ENCODE results near the gene ARID5B.
"Not testable (repeated sequence)": the region's sequence is repeated elsewhere in the genome, so short reads cannot be mapped to it uniquely, and the experiment has no call there.

ARID5B gene

GRCh38 chr10:61867817-61868216 lies 33.7 kb upstream of the ARID5B start:
- H3K27me3 ChIP-seq (replicated peaks; ENCODE audit: control insufficient read depth, insufficient read depth, low read length); DNase-seq (ENCODE audit: low read depth); H3K9me3 ChIP-seq (ENCODE audit: control insufficient read depth, low read length); H3K4me3 ChIP-seq (ENCODE audit: low read length); H3K36me3 ChIP-seq (ENCODE audit: control insufficient read depth, insufficient read depth, low read length, severe bottlenecking); H3K4me1 ChIP-seq (ENCODE audit: control insufficient read depth, insufficient read depth, low read length); H3K9ac ChIP-seq (ENCODE audit: low read length): not testable (repeated sequence)

DNA sequence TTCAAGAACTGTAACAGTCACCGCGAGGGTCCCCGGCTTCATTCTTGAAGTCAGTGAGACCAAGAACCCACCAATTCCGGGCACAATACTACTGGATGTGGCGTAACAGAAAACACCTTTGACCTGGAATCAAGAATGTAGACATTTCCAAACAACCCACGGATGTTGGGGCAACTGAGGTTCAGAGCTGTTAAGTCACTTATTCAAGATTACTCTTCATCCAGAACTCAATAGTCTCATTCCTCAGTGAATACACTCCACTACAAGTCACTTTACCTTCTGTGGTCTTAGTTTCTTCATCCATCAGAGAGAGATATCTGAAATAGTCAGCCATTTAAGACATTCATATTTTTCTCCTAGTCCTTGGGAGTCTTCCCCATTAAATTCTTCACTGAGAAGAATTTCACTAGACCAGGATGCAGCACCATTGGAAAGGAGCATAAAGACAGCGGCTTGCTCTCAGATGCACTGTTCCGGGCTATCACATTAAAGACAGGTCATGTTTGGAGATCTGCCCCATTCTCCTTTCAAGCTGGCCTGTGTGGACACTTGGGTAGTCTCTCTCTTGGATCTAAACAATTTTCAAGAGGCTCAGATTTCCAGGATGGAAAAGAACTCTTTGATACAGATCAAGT lies 32.3 kb upstream of the ARID5B start:
- H3K9ac ChIP-seq (ENCODE audit: low read length), result peak overlapping the region; percentile 43
- no peak overlapping the region for H3K4me3 ChIP-seq (ENCODE audit: low read length)
- no peaks in the 10 kb centered on the region for H3K27me3 ChIP-seq (replicated peaks; ENCODE audit: control insufficient read depth, insufficient read depth, low read length)
- H3K9me3 ChIP-seq (ENCODE audit: control insufficient read depth, low read length), result no peaks in the 10 kb centered on the region
- no peaks in the 10 kb centered on the region for H3K36me3 ChIP-seq (ENCODE audit: control insufficient read depth, insufficient read depth, low read length, severe bottlenecking)
- DNase-seq (ENCODE audit: low read depth), result no peak
- H3K4me1 ChIP-seq (ENCODE audit: control insufficient read depth, insufficient read depth, low read length), result peaks cover 8% of the 10 kb centered on the region

DNA sequence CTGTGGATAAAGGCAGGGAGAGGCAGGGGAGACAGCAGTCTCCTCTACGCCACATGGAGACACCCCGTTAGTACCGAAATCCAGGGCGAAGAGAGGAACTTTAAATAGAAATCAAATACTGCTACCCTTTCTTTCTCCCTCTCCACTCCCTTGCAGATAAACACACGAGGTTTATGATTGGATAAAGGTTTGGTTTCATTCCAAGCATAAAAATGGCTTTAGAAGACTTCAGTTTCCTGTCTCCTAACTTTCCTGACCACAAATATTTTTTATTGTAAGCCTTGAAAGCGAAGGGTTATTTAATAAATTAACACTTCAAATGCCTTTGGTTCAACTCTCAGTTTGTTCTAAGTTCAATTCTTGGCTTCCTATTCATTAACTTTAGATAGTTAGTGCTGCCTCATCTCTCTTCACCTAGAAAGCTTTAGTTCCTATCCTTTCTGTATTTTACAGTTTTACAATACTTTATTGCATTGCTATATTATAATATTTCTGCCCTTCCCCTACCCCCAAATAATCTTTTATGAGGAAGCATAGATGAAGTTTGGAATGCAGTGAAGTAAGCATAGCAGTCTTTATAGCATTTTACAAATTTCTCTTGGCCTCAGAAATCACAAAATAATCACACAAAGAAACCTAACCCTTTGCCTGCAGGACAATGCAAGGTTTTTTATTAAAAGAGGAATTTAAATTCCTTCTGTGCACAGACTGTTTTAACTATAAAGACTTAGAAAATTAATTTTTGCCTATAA lies 31.5 kb upstream of the ARID5B start:
- H3K4me3 ChIP-seq (ENCODE audit: low read length), result no peak overlapping the region
- no peaks in the 10 kb centered on the region for H3K9me3 ChIP-seq (ENCODE audit: control insufficient read depth, low read length)
- peak; percentile 58 for DNase-seq (ENCODE audit: low read depth)
- H3K27me3 ChIP-seq (replicated peaks; ENCODE audit: control insufficient read depth, insufficient read depth, low read length), result no peaks in the 10 kb centered on the region
- H3K4me1 ChIP-seq (ENCODE audit: control insufficient read depth, insufficient read depth, low read length), result peaks cover 8% of the 10 kb centered on the region
- H3K9ac ChIP-seq (ENCODE audit: low read length), result peak overlapping the region; percentile 43
- no peaks in the 10 kb centered on the region for H3K36me3 ChIP-seq (ENCODE audit: control insufficient read depth, insufficient read depth, low read length, severe bottlenecking)

DNA sequence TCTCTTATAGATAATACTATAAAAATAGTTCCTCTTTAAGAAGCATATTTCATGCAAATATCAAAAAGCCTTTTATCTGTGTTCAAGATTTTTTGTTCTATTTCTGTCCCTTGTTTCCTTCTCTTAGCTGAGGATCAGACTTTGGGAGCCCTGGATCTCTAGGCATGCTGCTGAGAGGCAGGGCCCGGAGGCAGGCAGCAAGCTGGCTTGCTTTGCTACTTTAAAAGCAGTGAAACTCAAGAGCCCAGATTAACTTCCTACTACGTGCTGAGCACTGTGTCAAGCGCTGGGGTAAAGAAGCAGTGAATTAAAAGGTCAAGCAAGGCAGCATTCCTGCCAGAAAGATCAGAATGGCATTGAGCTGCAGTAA lies 31.0 kb upstream of the ARID5B start:
- Histone ChIP-seq H3K27me3 (replicated peaks; ENCODE audit: control insufficient read depth, insufficient read depth, low read length) (no peaks in the 10 kb centered on the region), H3K4me1 (ENCODE audit: control insufficient read depth, insufficient read depth, low read length) (peaks cover 8% of the 10 kb centered on the region), H3K36me3 (ENCODE audit: control insufficient read depth, insufficient read depth, low read length, severe bottlenecking) (no peaks in the 10 kb centered on the region), H3K4me3 (ENCODE audit: low read length) (no peak overlapping the region), H3K9me3 (ENCODE audit: control insufficient read depth, low read length) (no peaks in the 10 kb centered on the region), H3K9ac (ENCODE audit: low read length) (no peak overlapping the region)
- peak; percentile 19 for DNase-seq (ENCODE audit: low read depth)

- no peak overlapping the region for H3K9ac ChIP-seq (ENCODE audit: low read length)
- H3K27me3 ChIP-seq (replicated peaks; ENCODE audit: control insufficient read depth, insufficient read depth, low read length), result no peaks in the 10 kb centered on the region
- no peak for DNase-seq (ENCODE audit: low read depth)
- H3K4me1 ChIP-seq (ENCODE audit: control insufficient read depth, insufficient read depth, low read length), result peaks cover 8% of the 10 kb centered on the region
- no peaks in the 10 kb centered on the region for H3K36me3 ChIP-seq (ENCODE audit: control insufficient read depth, insufficient read depth, low read length, severe bottlenecking)
- no peak overlapping the region for H3K4me3 ChIP-seq (ENCODE audit: low read length)
- H3K9me3 ChIP-seq (ENCODE audit: control insufficient read depth, low read length), result no peaks in the 10 kb centered on the region
Observed at GRCh38 chr10:61871487-61871886, 30.0 kb upstream of the ARID5B start.

DNA sequence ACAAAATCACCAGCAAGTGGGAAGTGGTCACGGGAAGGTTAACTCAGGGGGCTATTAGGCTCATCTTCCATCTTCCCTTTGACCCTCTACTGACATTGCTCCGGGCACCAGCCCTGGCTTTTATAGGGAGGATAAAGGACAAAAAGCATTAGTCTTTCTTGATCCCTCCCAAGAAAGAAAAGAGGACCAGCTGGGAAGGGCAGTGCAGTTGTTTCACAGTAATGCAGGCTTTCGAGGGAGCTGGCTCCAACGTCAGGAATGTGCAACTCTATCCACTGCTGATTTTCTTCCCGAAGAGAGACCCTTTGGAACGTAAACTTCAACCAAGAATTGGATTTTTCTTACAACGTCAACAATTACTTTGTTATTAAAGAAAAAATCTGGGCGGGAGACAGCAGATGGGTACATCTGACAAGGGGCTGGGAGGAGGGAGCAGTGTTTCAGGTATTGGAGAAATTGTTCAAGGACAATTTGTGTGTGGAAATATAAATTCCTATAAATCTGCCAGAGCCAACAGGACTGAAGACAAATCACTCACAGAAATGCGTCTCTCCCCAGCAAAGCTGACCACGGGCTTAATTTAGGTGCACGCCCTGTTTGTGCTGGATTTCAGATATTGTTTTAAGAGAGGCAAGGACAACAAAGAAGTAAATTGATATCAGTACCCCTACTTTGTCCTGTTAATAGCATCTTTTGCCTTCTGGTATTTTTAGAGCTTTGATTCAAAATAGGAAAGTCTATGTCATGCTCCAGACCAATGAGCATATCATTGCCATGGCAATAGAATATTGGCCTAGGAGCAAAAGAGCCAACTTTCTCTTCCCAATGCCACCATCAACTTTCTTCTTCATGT lies 23.4 kb upstream of the ARID5B start:
- Histone ChIP-seq H3K4me1 (ENCODE audit: control insufficient read depth, insufficient read depth, low read length) (no peaks in the 10 kb centered on the region), H3K36me3 (ENCODE audit: control insufficient read depth, insufficient read depth, low read length, severe bottlenecking) (no peaks in the 10 kb centered on the region), H3K9me3 (ENCODE audit: control insufficient read depth, low read length) (no peaks in the 10 kb centered on the region), H3K9ac (ENCODE audit: low read length) (no peak overlapping the region), H3K27me3 (replicated peaks; ENCODE audit: control insufficient read depth, insufficient read depth, low read length) (no peaks in the 10 kb centered on the region), H3K4me3 (ENCODE audit: low read length) (no peak overlapping the region)
- no peak for DNase-seq (ENCODE audit: low read depth)

DNA sequence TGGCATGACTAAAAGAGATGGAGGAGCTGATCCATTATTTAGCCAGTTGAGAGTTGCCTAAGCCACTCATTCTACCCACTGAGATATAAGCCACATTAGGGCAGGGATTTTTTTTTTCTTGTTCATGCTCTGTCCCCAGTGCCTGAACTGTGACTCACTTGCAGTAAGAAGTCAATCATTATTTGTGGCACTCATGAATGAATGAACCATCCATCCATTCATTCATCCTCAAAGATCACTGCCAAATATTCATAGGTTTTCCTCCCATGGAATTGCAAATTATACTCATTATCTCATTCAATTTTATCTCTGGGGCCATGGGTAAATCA lies 22.8 kb upstream of the ARID5B start:
- Histone ChIP-seq H3K27me3 (replicated peaks; ENCODE audit: control insufficient read depth, insufficient read depth, low read length) (no peaks in the 10 kb centered on the region), H3K9ac (ENCODE audit: low read length) (no peak overlapping the region), H3K36me3 (ENCODE audit: control insufficient read depth, insufficient read depth, low read length, severe bottlenecking) (no peaks in the 10 kb centered on the region), H3K9me3 (ENCODE audit: control insufficient read depth, low read length) (no peaks in the 10 kb centered on the region), H3K4me3 (ENCODE audit: low read length) (no peak overlapping the region), H3K4me1 (ENCODE audit: control insufficient read depth, insufficient read depth, low read length) (no peaks in the 10 kb centered on the region)
- DNase-seq (ENCODE audit: low read depth), result no peak

- H3K4me3 ChIP-seq (ENCODE audit: low read length), result no peak overlapping the region
- H3K4me1 ChIP-seq (ENCODE audit: control insufficient read depth, insufficient read depth, low read length), result no peaks in the 10 kb centered on the region
- no peaks in the 10 kb centered on the region for H3K36me3 ChIP-seq (ENCODE audit: control insufficient read depth, insufficient read depth, low read length, severe bottlenecking)
- H3K9me3 ChIP-seq (ENCODE audit: control insufficient read depth, low read length), result no peaks in the 10 kb centered on the region
- no peaks in the 10 kb centered on the region for H3K27me3 ChIP-seq (replicated peaks; ENCODE audit: control insufficient read depth, insufficient read depth, low read length)
- peak; percentile 31 for DNase-seq (ENCODE audit: low read depth)
- no peak overlapping the region for H3K9ac ChIP-seq (ENCODE audit: low read length)
Observed at GRCh38 chr10:61882621-61883370, 18.7 kb upstream of the ARID5B start.

GRCh38 chr10:61883371-61884025 lies 18.0 kb upstream of the ARID5B start:
- H3K4me1 ChIP-seq (ENCODE audit: control insufficient read depth, insufficient read depth, low read length), result no peaks in the 10 kb centered on the region
- H3K36me3 ChIP-seq (ENCODE audit: control insufficient read depth, insufficient read depth, low read length, severe bottlenecking), result no peaks in the 10 kb centered on the region
- H3K9ac ChIP-seq (ENCODE audit: low read length), result no peak overlapping the region
- no peak overlapping the region for H3K4me3 ChIP-seq (ENCODE audit: low read length)
- H3K9me3 ChIP-seq (ENCODE audit: control insufficient read depth, low read length), result no peaks in the 10 kb centered on the region
- H3K27me3 ChIP-seq (replicated peaks; ENCODE audit: control insufficient read depth, insufficient read depth, low read length), result no peaks in the 10 kb centered on the region
- no peak for DNase-seq (ENCODE audit: low read depth)

DNA sequence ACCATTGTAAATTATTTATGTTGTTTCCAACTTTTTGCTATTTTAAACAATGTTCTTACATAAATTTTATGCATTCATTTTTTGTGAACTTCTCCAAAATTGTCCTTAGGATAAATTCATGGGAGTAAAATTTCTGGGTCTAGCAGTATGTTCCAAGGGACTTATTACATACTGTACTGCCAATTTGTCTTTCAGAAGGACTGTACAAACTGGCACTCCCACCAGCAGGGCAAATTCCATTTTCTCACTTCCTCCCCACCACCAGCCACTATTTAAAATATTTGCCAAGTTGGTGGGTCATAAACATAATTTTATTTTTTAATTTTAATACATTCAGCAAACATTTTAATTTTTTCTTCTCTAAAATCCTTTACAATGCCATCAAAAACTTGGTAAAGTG lies 13.7 kb upstream of the ARID5B start:
- Histone ChIP-seq H3K9me3 (ENCODE audit: control insufficient read depth, low read length) (no peaks in the 10 kb centered on the region), H3K27me3 (replicated peaks; ENCODE audit: control insufficient read depth, insufficient read depth, low read length) (no peaks in the 10 kb centered on the region), H3K4me3 (ENCODE audit: low read length) (no peak overlapping the region), H3K4me1 (ENCODE audit: control insufficient read depth, insufficient read depth, low read length) (no peaks in the 10 kb centered on the region), H3K9ac (ENCODE audit: low read length) (no peak overlapping the region), H3K36me3 (ENCODE audit: control insufficient read depth, insufficient read depth, low read length, severe bottlenecking) (no peaks in the 10 kb centered on the region)
- no peak for DNase-seq (ENCODE audit: low read depth)

Measured in adipocyte (in vitro differentiated cells).